ENCODE results near the gene MFAP5.
"Not testable (repeated sequence)": the region's sequence is repeated elsewhere in the genome, so short reads cannot be mapped to it uniquely, and the experiment has no call there.

MFAP5 gene

DNA sequence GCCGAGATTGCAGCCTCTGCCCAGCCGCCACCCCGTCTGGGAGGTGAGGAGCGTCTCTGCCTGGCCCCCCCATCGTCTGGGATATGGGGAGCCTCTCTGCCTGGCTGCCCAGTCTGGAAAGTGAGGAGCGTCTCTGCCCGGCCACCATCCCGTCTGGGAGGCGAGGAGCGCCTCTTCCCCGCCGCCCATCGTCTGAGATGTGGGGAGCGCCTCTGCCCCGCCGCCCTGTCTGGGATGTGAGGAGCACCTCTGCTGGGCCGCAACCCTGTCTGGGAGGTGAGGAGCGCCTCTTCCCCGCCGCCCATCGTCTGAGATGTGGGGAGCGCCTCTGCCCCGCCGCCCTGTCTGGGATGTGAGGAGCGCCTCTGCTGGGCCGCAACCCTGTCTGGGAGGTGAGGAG, 37.9 kb downstream of the MFAP5 start:
- not testable (repeated sequence) for DNase-seq

- no peak for DNase-seq
Observed at GRCh38 chr12:8622646-8623045, 40.0 kb downstream of the MFAP5 start.

DNA sequence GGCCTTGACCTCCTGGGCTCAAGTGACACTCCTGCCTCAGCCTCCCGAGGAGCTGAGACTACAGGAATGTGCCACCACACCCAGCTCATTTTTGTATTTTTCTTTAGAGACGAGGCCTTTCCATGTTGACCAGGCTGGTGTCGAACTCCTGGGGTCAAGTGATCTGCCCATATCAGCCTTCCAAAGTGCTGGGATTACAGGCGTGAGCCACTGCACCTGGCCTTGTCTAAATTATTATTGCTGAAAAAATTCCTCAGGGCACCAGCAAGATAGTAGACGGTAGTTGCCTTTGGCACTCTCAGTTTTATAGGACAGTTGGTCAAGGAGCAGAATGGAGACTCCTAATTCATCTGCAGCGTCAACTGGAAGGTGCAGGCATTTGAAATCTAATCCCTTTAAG, 47.4 kb downstream of the MFAP5 start:
- no peak for DNase-seq

DNA sequence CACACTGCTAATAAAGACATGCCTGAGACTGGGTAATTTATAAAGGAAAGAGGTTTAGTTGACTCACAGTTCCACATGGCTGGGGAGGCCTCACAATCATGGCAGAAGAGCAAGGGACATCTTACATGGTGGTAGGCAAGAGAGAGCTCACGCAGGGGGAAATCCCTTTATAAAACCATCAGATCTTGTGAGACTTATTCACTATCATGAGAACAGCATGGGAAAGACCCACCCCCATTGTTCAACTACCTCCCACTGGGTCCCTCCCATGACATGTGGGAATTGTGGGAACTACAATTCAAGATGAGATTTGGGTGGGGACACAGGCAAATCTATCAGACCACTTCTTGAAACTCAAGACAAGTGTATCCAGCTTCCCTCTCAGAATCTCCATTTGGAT, 48.7 kb downstream of the MFAP5 start:
- not testable (repeated sequence) for DNase-seq

DNA sequence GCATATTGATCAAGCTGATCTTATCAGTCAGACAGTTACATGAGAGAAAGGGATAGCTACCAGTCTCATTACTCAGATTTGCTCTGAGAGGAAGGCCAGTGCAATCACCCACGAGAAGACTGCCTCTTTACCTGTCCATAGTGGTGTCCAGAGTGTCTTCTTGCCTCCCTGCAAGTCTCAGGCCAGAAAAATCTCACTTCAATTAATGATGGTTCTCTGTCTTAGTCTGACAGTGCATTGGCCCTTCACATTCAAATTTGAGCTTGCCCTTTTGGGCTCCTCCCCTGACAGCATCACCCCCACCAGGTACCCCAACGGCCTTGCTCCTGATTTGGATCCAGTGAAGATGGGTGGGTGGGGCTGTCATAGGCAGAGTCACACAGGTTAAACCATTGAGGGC, 50.0 kb downstream of the MFAP5 start, which contains the start of gene AICDA:
Gene AICDA (minus strand): TSS at position 231 of the 400 bp plus-strand sequence. CDS start 92 bp downstream, at position 139.
- no peak for DNase-seq

- no peak for DNase-seq
Observed at GRCh38 chr12:8609061-8609570, 53.5 kb downstream of the MFAP5 start.

DNA sequence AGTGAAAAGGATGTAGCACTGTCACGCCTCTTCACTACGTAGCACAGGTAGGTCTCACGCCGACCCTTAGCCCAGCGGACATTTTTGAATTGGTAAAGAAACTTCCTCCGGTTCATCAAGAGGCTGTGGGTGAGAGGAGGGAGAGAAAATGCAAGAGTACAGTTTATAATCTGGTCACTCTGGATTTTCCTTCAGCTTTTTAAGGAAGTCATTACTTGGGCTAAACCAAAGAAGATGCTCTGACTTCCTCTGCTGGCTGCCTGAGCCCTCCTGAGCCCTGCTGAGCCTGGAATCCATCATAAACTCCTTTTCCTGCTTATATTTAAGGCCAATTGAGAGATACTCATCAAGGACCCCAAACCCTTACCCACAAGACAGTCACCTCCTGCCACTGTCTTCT, 55.7 kb downstream of the MFAP5 start:
- DNase-seq, result no peak

DNA sequence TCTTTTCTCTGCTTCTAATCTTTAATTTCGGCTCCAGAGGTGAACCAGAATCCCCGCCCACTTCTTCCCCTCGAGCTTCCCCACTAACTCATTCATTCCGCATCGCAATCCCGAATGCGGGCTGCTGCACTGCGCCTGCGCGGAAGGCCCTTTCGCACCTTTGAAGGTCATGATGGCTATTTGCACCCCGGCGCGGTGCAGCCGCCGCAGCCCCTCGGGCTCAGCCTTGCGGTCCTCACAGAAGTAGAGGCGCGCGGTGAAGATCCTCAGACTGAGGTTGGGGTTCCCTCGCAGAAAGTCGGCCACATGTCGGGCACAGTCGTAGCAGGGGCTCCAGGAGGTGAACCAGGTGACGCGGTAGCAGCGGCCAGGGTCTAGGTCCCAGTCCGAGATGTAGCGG, 57.6 kb downstream of the MFAP5 start:
- no peak for DNase-seq

- DNase-seq, result no peak
Observed at GRCh38 chr12:8603856-8604255, 58.8 kb downstream of the MFAP5 start.

- DNase-seq, result no peak
Observed at GRCh38 chr12:8603286-8603685, 59.3 kb downstream of the MFAP5 start.

DNA sequence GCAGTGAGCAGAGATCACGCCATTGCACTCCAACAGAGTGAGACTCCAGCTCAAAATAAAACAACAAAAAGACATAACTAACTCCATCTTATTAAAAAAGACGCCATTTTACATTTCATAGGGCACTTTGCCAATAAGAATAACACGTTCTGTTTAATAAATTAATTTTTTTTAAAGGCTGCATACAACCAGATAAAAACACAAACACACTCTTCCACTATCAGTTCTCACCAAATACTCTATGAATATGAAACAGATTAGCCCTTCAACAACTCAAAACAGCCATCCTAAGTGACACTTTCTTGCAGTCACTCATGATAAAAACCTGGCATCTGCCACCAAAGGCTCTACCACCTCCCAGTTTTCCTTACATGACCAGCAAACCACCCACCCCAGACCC, 66.1 kb downstream of the MFAP5 start:
- DNase-seq, result no peak

All from activated effector memory CD4-positive, alpha-beta T cell treated with Interleukin-2 at 50 U/mL for 16 hours (primary cell).